ENCODE data around the gene RPS4Y2. TPM values are rescaled to one million over a fixed set of nuclear protein-coding genes. Genes with fewer than 3 reads are reported as not detected.

RPS4Y2 gene
- total RNA-seq, 1 donor from 2014 or later = not detected

DNA sequence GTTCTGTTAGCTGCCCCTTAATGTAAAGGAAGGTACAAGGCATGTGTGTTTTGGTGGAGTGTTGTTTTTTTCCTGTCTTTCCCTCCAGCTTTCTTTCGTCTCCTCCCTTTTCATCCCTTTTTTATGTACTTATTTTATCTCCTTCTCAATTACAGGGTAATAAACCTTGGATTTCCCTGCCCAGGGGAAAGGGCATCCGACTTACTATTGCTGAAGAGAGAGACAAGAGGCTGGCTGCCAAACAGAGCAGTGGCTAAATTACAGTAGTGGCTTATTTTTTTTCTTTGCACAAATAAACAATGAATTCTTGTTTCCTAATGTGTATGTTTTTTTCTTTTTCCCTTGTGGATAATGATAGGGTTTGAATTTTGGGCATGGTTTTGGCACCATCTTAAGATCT, 24.9 kb downstream of the RPS4Y2 start:
- Mint-ChIP-seq H3K27me3 (ENCODE audit: insufficient read depth) (no peaks in the 10 kb centered on the region), H3K9me3 (no peaks in the 10 kb centered on the region)

DNA sequence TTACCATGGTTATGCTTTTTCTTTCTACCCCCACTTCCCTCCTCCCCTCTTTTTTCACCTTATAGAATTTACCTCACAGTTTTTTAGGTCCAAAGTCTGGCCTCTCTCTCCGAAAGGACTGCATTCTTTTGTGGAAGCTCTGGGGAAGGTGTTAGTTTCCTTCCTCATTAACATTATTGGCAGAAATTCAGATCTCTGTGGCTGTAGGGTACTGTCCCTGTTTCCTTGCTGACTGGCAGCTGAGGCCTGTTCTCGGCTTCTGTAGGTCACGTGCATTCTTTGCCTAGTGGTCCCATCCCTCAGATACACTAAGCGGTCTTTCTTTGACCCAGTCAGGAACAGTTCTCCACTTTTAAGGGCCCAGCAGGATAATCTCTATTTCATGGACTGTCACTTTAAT, 25.5 kb downstream of the RPS4Y2 start:
- Mint-ChIP-seq H3K27ac (no peak overlapping the region), H3K4me1 (ENCODE audit: low read depth) (peaks cover 69% of the 10 kb centered on the region), H3K9me3 (no peaks in the 10 kb centered on the region), H3K4me3 (no peak overlapping the region), H3K36me3 (ENCODE audit: low read depth) (no peaks in the 10 kb centered on the region), H3K27me3 (ENCODE audit: insufficient read depth) (no peaks in the 10 kb centered on the region)
- no peak for DNase-seq (ENCODE audit: low spot score)
- intact Hi-C loops (cut with micrococcal nuclease) = loop anchor here (5.0 to 10.0 kb wide), 2 partner anchors 34 to 207 kb away; partner anchors contain the start of gene EIF1AY

More for the DNA sequence above, 24.9 kb downstream of the RPS4Y2 start:
- H3K36me3 Mint-ChIP-seq (ENCODE audit: low read depth) = no peaks in the 10 kb centered on the region
- intact Hi-C loops (cut with micrococcal nuclease) = loop anchor here (5.0 to 10.0 kb wide), 2 partner anchors 33 to 206 kb away; partner anchors contain the start of gene EIF1AY
- H3K4me3 Mint-ChIP-seq = no peak overlapping the region
- peaks cover 72% of the 10 kb centered on the region for H3K4me1 Mint-ChIP-seq (ENCODE audit: low read depth)
- DNase-seq (ENCODE audit: low spot score) = no peak
- H3K27ac Mint-ChIP-seq = no peak overlapping the region

DNA sequence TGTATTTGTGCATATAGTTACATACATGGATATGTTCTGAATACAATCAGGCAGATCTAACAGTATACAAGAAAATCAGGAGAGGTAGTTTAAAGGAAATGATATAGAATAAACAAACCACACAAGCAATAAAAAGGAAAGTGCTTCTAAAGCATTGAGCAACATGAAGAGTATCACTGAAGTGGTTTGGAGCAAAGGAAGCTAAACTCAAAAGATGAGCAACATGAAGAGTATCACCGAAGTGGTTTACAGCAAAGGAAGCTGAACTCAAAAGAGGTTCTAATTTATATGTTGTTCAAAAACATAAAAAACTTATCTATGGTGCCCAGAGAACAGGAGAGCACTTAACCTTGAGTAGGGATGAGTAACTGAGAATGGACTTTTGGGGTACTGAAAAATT, 29.1 kb downstream of the RPS4Y2 start:
- Mint-ChIP-seq H3K27ac (no peak overlapping the region), H3K36me3 (ENCODE audit: low read depth) (no peaks in the 10 kb centered on the region), H3K27me3 (ENCODE audit: insufficient read depth) (no peaks in the 10 kb centered on the region), H3K4me1 (ENCODE audit: low read depth) (peaks cover 66% of the 10 kb centered on the region), H3K4me3 (no peak overlapping the region), H3K9me3 (no peaks in the 10 kb centered on the region)
- DNase-seq (ENCODE audit: low spot score) = no peak
- intact Hi-C loops (cut with micrococcal nuclease) = loop anchor here (5.0 to 10.0 kb wide), 2 partner anchors 38 to 210 kb away; partner anchors contain the start of gene EIF1AY

DNA sequence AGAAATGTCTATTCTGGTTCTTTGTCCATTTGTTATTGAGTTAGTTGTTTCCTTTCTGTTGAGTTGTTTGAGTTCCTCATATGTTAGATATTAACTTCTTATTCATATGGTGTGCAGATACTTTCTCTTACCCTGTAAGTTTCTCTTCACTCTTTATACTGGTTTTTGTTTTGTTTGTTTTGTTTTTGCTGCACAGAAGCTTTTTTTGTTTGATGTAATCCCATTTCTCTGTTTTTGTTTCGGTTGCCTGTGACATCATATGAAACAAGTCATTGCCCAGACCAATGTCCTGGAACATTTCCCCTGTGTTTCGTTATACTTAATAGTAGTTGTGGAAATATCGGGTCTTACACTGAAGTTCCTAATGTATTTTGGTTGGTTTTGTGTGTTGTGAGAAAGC, 31.2 kb downstream of the RPS4Y2 start:
- H3K27me3 Mint-ChIP-seq (ENCODE audit: insufficient read depth) = no peaks in the 10 kb centered on the region
- intact Hi-C loops (cut with micrococcal nuclease) = loop anchor here (10.0 kb wide), 1 partner anchor 212 kb away; the partner anchor contains the start of gene EIF1AY
- no peak overlapping the region for H3K4me3 Mint-ChIP-seq
- H3K27ac Mint-ChIP-seq = no peak overlapping the region
- peaks cover 46% of the 10 kb centered on the region for H3K4me1 Mint-ChIP-seq (ENCODE audit: low read depth)
- no peak for DNase-seq (ENCODE audit: low spot score)
- no peaks in the 10 kb centered on the region for H3K36me3 Mint-ChIP-seq (ENCODE audit: low read depth)
- no peaks in the 10 kb centered on the region for H3K9me3 Mint-ChIP-seq

DNA sequence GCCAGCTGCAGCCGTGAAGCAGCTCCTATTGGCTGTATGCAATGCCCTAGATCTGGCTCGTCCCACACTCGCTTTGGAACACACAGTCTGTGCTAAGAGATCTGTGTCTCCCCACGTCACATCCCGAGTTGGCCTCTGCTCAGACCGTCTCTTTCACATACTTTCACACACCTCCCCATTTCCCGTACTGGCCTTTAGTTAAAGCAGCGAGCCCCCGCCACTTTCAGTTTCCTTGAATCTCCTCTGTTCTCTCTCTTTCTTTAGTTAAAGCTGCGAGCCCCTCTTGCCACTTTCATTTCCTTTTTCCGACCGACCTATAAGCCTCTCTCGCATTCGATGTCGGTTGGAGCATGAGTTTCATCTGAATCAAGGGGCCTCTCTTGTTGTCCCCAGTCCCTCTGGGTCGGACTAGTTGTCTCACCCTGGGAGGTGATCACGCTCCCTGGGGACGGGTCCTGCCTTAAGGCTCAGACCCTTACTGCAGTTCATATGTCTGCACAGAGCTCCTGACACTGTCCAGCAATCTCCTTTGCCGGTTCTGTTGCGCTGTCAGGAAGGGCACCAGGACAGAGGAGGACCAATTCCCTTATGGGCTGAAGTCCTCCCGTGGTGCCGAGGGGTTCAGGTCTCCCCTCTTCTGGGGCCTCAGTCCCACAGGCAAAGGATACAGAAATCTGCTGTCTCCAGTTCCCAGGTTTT, 42.6 kb downstream of the RPS4Y2 start:
- no peaks in the 10 kb centered on the region for H3K27me3 Mint-ChIP-seq (ENCODE audit: insufficient read depth)
- no peak for DNase-seq (ENCODE audit: low spot score)
- peaks cover 12% of the 10 kb centered on the region for H3K4me1 Mint-ChIP-seq (ENCODE audit: low read depth)
- intact Hi-C loops (cut with micrococcal nuclease) = no loop called here
- H3K4me3 Mint-ChIP-seq = peak overlapping the region; percentile 1
- H3K36me3 Mint-ChIP-seq (ENCODE audit: low read depth) = peaks cover 3% of the 10 kb centered on the region
- H3K27ac Mint-ChIP-seq = peak overlapping the region; percentile 4
- peaks cover 7% of the 10 kb centered on the region for H3K9me3 Mint-ChIP-seq

DNA sequence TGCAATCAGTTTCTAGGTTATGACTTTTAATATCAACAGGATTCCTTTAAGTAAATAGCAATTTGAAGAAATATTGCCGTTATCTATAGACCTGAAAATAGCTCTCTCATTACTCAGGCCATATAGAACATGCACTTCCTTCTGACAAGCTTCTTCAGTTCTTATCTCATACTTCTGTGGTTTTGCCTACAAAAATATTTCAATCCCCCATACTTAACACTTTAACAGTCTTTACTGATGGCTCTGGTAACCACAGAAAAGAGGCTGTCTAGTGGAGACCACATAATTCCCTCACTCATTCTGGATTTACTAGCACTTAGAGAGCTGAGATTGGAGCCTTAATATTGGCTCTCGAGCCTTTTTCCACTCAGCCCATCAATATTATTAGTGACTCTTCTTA, 46.8 kb downstream of the RPS4Y2 start:
- Mint-ChIP-seq H3K36me3 (ENCODE audit: low read depth) (no peaks in the 10 kb centered on the region), H3K27ac (no peak overlapping the region), H3K9me3 (no peaks in the 10 kb centered on the region), H3K4me1 (ENCODE audit: low read depth) (peaks cover 7% of the 10 kb centered on the region), H3K27me3 (ENCODE audit: insufficient read depth) (no peaks in the 10 kb centered on the region), H3K4me3 (no peak overlapping the region)
- intact Hi-C loops (cut with micrococcal nuclease) = no loop called here
- DNase-seq (ENCODE audit: low spot score) = no peak

DNA sequence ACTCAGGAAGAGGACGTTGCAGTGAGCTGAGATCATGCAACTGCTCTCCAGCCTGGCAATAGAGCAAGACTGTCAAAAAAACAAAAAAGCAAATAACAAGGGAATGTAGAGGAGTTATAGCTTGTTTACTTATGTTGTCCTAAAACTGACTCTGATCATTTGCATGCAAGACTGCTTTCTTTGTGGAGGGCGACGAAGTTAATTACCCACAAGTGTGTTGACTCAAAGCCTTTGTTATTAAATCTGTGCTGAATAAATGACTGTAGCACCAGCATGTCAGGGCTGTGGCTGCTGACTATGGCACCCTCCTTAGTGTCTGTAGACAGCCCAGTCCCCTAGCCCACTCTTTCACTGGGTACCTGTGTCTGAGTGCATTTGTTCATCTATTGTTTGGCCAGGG, 50.3 kb downstream of the RPS4Y2 start:
- H3K36me3 Mint-ChIP-seq (ENCODE audit: low read depth) = peaks cover 2% of the 10 kb centered on the region
- no peaks in the 10 kb centered on the region for H3K9me3 Mint-ChIP-seq
- no peak overlapping the region for H3K27ac Mint-ChIP-seq
- H3K4me1 Mint-ChIP-seq (ENCODE audit: low read depth) = peaks cover 7% of the 10 kb centered on the region
- no peaks in the 10 kb centered on the region for H3K27me3 Mint-ChIP-seq (ENCODE audit: insufficient read depth)
- intact Hi-C loops (cut with micrococcal nuclease) = no loop called here
- no peak overlapping the region for H3K4me3 Mint-ChIP-seq
- no peak for DNase-seq (ENCODE audit: low spot score)

DNA sequence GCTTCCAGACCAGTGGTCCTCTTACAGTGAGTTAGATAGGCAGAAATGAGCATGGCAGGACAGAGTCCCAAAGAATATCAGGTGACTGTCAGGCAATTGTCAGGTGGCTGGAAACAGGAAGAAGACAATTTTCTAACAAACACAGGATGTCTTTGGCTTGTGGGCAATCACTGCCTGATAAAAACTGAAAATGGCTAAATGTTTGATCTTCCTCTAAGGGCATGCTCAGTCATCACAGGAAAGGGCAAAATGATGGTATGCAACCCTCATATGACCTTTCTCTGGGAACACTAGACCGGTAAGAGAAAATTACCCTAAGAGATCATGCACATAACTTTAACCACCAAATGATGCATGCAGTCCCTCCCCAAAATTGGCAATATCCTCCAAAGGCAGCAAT, 57.6 kb downstream of the RPS4Y2 start:
- Mint-ChIP-seq H3K27ac (peak overlapping the region; percentile 93), H3K4me3 (no peak overlapping the region), H3K4me1 (ENCODE audit: low read depth) (peaks cover 21% of the 10 kb centered on the region), H3K36me3 (ENCODE audit: low read depth) (peaks cover 9% of the 10 kb centered on the region), H3K9me3 (peaks cover 3% of the 10 kb centered on the region), H3K27me3 (ENCODE audit: insufficient read depth) (no peaks in the 10 kb centered on the region)
- peak; percentile 8 for DNase-seq (ENCODE audit: low spot score)
- intact Hi-C loops (cut with micrococcal nuclease) = loop anchor here (1.0 to 10.0 kb wide), 6 partner anchors 68 to 429 kb away; partner anchors contain the start of gene EIF1AY

DNA sequence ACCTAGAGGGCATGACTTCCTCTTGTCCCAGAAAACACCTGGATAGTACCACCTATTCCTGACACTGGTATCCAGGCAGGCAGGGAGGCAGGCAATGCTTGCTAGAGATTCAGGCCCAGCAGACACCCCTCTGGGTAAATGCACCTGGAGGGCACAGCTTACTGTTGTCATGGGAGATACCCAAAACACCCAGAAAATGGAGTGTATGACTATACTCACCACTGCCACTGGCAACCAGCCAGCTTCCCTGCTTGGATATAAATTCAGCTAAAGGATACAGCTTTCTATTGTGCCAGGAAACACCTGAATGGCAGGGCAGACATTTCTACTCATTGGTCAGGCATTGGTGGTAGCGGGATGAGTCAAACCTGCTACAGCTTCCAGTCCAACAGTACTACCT, 58.9 kb downstream of the RPS4Y2 start:
- no peaks in the 10 kb centered on the region for H3K27me3 Mint-ChIP-seq (ENCODE audit: insufficient read depth)
- H3K4me3 Mint-ChIP-seq = no peak overlapping the region
- H3K36me3 Mint-ChIP-seq (ENCODE audit: low read depth) = peaks cover 9% of the 10 kb centered on the region
- H3K9me3 Mint-ChIP-seq = peaks cover 3% of the 10 kb centered on the region
- peaks cover 21% of the 10 kb centered on the region for H3K4me1 Mint-ChIP-seq (ENCODE audit: low read depth)
- intact Hi-C loops (cut with micrococcal nuclease) = loop anchor here (5.0 to 10.0 kb wide), 5 partner anchors 183 to 428 kb away; partner anchors contain the start of gene EIF1AY
- DNase-seq (ENCODE audit: low spot score) = no peak
- H3K27ac Mint-ChIP-seq = no peak overlapping the region

DNA sequence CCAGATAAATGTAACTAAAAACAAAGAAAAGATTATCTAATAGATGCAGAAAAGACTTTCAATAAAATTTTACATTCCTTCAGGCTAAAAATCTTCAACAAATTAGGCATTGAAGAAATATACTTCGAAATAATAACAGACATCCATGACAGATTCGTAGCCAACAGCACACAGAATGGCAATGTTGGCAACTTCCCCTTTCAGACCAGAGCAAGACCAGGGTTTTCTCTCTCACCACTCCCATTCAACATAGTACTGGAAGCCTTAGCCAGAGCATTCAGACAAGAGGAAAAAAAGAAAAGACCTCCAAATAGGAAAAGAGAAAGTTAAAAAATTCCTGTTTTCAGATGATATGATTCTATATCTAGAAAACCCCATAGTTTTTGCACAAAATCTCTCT, 61.2 kb downstream of the RPS4Y2 start:
- H3K27ac Mint-ChIP-seq = no peak overlapping the region
- intact Hi-C loops (cut with micrococcal nuclease) = loop anchor here (10.0 kb wide), 2 partner anchors 208 to 268 kb away; no protein-coding TSS in a partner anchor
- H3K4me3 Mint-ChIP-seq = no peak overlapping the region
- H3K27me3 Mint-ChIP-seq (ENCODE audit: insufficient read depth) = no peaks in the 10 kb centered on the region
- DNase-seq (ENCODE audit: low spot score) = no peak
- H3K36me3 Mint-ChIP-seq (ENCODE audit: low read depth) = peaks cover 10% of the 10 kb centered on the region
- peaks cover 8% of the 10 kb centered on the region for H3K9me3 Mint-ChIP-seq
- H3K4me1 Mint-ChIP-seq (ENCODE audit: low read depth) = peaks cover 21% of the 10 kb centered on the region

Other genes with a start within 250 kb of the RPS4Y2 start
- 79.0 and 81.7 TPM in 2 replicates for gene EIF1AY, start 180.3 kb upstream of the RPS4Y2 start, total RNA-seq

Data from activated T-helper 1 cell treated with anti-CD3 and anti-CD28 coated beads, Interleukin-12 subunit alpha, Interleukin-12 subunit beta, Interleukin-2, Interleukin-4 antibody, amounts not matched to agents 30 ng/mL and 10 ng/mL and 1 ng/mL, durations not matched to agents 14 hours and 24 hours and 36 hours (primary cell).